Measurements from ENCODE around the gene ZMYM4.

DNA sequence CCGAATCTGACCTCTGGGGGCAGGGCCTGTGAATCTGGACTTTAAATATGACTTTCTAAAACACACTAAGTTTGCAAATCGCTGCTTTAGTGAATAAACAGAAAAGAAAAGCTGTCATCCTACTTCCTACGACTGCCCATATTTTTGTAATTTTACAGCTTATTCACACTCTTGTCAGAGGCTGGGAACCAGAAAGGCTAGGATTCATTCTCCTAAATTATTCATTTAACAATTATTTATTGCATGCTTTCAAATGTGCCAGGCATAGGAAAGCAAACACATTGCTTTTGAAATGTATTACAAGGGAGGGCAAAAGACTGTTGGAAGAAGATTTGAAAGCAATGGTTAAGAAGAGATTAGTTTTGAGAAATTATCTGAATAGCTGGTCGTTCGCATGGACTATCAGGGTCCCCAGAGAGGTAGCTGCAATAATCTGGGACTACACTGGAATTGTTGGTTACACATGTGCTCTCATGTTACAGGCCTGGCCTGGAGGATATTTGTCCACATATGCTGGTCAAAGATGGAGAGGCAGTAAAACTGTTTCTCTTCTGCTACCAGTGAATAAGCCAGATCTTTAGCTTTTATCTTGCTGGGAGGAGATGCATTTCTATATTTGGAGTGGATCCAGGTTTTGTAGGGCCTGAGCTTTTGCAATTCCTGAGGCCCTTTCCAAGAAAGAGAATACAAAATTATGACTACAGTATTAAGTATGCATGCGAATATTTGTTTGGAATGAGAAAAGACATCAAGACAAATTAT, 46.0 kb upstream of the ZMYM4 start:
- TF ChIP-seq EP300 (IDR thresholded peaks at IDR 0.05): no peak
- TF ChIP-seq, protein P1, sequence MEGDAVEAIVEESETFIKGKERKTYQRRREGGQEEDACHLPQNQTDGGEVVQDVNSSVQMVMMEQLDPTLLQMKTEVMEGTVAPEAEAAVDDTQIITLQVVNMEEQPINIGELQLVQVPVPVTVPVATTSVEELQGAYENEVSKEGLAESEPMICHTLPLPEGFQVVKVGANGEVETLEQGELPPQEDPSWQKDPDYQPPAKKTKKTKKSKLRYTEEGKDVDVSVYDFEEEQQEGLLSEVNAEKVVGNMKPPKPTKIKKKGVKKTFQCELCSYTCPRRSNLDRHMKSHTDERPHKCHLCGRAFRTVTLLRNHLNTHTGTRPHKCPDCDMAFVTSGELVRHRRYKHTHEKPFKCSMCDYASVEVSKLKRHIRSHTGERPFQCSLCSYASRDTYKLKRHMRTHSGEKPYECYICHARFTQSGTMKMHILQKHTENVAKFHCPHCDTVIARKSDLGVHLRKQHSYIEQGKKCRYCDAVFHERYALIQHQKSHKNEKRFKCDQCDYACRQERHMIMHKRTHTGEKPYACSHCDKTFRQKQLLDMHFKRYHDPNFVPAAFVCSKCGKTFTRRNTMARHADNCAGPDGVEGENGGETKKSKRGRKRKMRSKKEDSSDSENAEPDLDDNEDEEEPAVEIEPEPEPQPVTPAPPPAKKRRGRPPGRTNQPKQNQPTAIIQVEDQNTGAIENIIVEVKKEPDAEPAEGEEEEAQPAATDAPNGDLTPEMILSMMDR (IDR thresholded peaks at IDR 0.05): no peak
- no peak for TF ChIP-seq POLR2A (IDR thresholded peaks at IDR 0.05)
- no peak for TF ChIP-seq POLR2AphosphoS5 (IDR thresholded peaks at IDR 0.05)

Measured in stomach (tissue), 4 donors.